ENCODE measurements around the gene OR4C5.

DNA sequence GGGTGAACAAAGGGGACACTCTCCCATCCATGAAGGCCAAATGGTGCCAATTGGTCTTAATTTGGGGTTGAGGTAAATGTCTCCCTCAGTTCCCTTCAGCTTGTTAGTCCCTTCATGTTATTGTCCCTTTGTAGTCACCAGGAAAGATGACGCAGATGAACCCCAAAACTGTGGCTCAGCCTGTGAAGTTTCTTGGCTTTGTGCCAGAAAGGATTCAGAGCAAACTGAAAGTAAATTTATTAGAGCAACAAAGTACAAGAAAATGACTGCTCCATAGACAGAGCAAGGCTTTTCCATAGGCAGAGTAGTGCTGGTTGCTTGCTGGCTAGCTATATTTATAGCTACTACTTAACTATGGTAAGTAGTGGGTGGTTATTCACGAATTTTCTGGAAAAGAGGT is 24.8 kb downstream of the OR4C5 start:
- TF ChIP-seq HDGF (IDR thresholded peaks at IDR 0.05) (no peak), ASH2L (IDR thresholded peaks at IDR 0.05; ENCODE audit: borderline replicate concordance, low read depth) (no peak)
